SJCRH30 (cell line): ENCODE data around the gene INHBB. TPM values are rescaled to one million over a fixed set of nuclear protein-coding genes. Genes with fewer than 3 reads are reported as not detected.
"Not testable (repeated sequence)": the region's sequence is repeated elsewhere in the genome, so short reads cannot be mapped to it uniquely, and the experiment has no call there.

Source experiments
- DNase-seq, 2 experiments: peaks; one replicate each; pipeline ENCODE4 v3.0.0-alpha.2; 2015 to 2020
- H3K27ac ChIP-seq: fragments of 250-450 bp; sonication (Bioruptor Pico); 2 replicates; pipeline ENCODE4 v1.5.1; 2020; ENCODE audit warnings: mild to moderate bottlenecking, moderate library complexity
- H3K27me3 ChIP-seq: fragments of 250-450 bp; sonication (Bioruptor Pico); 2 replicates; pipeline ENCODE4 v1.5.1; 2020; ENCODE audit warnings: mild to moderate bottlenecking, moderate library complexity
- H3K36me3 ChIP-seq: fragments of 250-450 bp; sonication (Bioruptor Pico); 2 replicates; pipeline ENCODE4 v1.5.1; 2020; ENCODE audit warnings: mild to moderate bottlenecking, moderate library complexity
- H3K4me1 ChIP-seq: fragments of 250-450 bp; sonication (Bioruptor Pico); 2 replicates; pipeline ENCODE4 v1.5.1; 2020; ENCODE audit warnings: mild to moderate bottlenecking, moderate library complexity
- H3K4me3 ChIP-seq: fragments of 250-450 bp; sonication (Bioruptor Pico); 2 replicates; pipeline ENCODE4 v1.5.1; 2020; ENCODE audit warnings: mild to moderate bottlenecking, moderate library complexity
- H3K9me3 ChIP-seq: fragments of 250-450 bp; sonication (Bioruptor Pico); replicated peaks from 2 replicates; pipeline ENCODE4 v1.5.1; 2020; ENCODE audit warnings: mild to moderate bottlenecking, moderate library complexity
- total RNA-seq: library from RNA; depleted of rRNA; stranded (reverse); fragments of >200 nt; shearing (Covaris generic); gene quantifications from 2 replicates; pipeline ENCODE4 v1.2.3, GENCODE V29; 2014

INHBB gene
- total RNA-seq, 1 experiment from 2014 or later: not detected

DNA sequence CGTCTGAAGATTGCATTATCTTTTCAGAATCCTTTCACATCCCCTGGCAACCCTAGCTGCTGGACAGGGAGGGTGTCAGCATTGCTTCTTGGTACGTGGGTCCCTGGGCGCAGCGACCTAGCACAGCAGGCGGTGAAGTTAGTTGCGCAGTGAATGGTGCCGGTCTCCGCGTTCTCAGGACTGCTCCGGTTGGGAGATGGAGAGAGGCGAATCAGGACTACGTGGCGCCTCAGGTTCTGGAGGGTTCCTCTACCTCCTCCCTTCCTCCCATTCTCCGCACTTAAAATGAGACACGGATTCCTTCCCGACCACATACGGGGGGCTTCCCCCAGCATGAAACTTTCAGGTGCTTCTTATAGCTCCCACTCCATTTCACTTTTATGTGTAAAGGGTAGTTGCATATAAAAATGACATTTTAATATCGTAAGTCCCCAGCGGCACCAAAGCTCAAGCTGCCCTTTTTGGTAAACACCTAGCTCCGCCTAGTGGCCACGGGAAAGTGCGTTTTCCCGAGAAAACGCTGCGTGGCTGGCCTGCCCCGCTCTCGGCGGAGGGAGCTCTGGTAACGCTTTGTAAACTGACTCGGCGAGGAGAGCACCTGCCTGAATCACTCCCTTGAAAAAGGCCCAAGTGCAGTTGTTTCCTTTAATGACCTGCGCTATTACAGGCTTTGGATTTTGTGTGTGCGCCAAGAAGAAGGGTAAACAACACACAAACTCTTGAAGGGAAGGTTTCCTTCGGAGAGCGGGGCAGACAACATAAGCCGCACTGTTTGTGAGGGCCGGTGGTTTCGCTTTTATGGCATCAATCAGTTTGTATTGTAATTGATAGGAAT, 32.9 kb upstream of the INHBB start:
- H3K4me3 ChIP-seq: peak overlapping the region; percentile 39
- H3K27ac ChIP-seq: no peak overlapping the region
- peaks cover 23% of the 10 kb centered on the region for H3K27me3 ChIP-seq
- peak; percentile 76 to 87 for DNase-seq
- no peaks in the 10 kb centered on the region for H3K36me3 ChIP-seq
- H3K4me1 ChIP-seq: peaks cover 6% of the 10 kb centered on the region; the same call in 1 of the 2 replicates
- H3K9me3 ChIP-seq: no peaks in the 10 kb centered on the region

GRCh38 chr2:120313695-120314615, 32.0 kb upstream of the INHBB start:
- Histone ChIP-seq H3K36me3 (no peaks in the 10 kb centered on the region), H3K4me1 (peaks cover 6% of the 10 kb centered on the region; the same call in 1 of the 2 replicates), H3K4me3 (peak overlapping the region; percentile 39), H3K27me3 (peaks cover 30% of the 10 kb centered on the region), H3K9me3 (no peaks in the 10 kb centered on the region), H3K27ac (no peak overlapping the region)
- DNase-seq: no peak

- H3K4me1 ChIP-seq: peaks cover 6% of the 10 kb centered on the region; the same call in 1 of the 2 replicates
- peaks cover 30% of the 10 kb centered on the region for H3K27me3 ChIP-seq
- no peak overlapping the region for H3K27ac ChIP-seq
- no peaks in the 10 kb centered on the region for H3K9me3 ChIP-seq
- no peaks in the 10 kb centered on the region for H3K36me3 ChIP-seq
- no peak overlapping the region for H3K4me3 ChIP-seq
- peak in 1 of 2 experiments; percentile 46 for DNase-seq
These were observed 31.1 kb upstream of the INHBB start for GRCh38 chr2:120314690-120315366.

DNA sequence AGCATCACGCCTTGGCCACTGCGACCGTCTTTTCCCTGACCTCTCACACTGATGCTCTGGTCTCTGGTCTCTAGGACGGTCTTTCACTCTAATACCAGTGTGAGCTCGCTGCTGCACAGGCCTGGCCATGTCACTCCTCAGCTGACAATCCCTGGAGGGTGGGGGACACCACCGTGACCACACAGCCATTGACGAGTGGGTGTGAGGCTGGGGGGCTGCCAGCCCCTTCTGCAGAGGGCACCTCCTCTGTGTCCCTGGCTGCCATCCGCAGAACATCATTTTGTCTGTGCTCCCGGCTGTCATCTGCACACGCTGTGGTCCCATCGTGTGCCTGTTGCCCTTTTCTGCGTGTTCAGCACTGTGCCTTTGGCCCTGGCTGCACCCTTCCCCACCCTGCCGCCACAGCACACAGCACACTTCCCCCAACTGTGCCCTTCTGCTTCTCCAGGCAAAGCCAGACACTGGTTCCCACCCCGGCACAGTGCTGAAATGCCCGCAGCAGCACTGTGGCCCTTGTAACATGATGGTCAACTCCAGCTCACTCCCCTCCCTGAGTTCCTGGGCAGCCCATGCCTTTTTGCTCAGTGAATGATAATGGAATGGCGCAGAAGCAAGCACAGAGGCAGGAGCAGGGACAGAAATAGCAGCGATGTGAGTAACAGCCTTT, 30.4 kb upstream of the INHBB start:
- Histone ChIP-seq H3K9me3 (no peaks in the 10 kb centered on the region), H3K4me1 (peaks cover 6% of the 10 kb centered on the region; the same call in 1 of the 2 replicates), H3K36me3 (no peaks in the 10 kb centered on the region), H3K4me3 (no peak overlapping the region), H3K27ac (no peak overlapping the region), H3K27me3 (peaks cover 34% of the 10 kb centered on the region)
- DNase-seq: no peak

DNA sequence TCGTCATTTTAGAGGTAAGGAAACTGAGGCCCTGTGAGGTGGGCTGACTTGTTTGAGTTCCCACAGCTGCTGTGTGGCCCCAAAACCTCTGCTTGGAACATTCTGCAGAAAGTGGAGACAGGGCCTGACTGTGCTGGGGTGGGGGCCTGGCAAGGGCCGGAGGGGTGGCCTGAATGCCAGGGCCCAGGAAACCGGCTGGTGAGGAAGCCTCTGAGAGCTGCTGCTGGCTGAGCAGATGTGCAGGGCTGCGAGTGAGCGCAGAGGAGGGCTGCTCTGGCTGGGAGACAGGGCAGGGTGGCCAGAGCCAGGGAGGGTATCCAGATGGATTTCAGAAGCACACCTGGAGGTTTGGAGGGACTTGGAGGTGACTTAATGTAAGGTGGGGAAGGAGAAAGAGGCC, 29.9 kb upstream of the INHBB start:
- Histone ChIP-seq H3K4me1 (peaks cover 6% of the 10 kb centered on the region; the same call in 1 of the 2 replicates), H3K27me3 (peaks cover 34% of the 10 kb centered on the region), H3K9me3 (no peaks in the 10 kb centered on the region), H3K36me3 (no peaks in the 10 kb centered on the region), H3K4me3 (no peak overlapping the region), H3K27ac (no peak overlapping the region)
- no peak for DNase-seq

GRCh38 chr2:120316528-120317179, 29.3 kb upstream of the INHBB start:
- H3K27me3 ChIP-seq: peaks cover 34% of the 10 kb centered on the region
- peaks cover 6% of the 10 kb centered on the region; the same call in 1 of the 2 replicates for H3K4me1 ChIP-seq
- DNase-seq: no peak
- H3K4me3 ChIP-seq: no peak overlapping the region
- H3K9me3 ChIP-seq: no peaks in the 10 kb centered on the region
- no peak overlapping the region for H3K27ac ChIP-seq
- H3K36me3 ChIP-seq: no peaks in the 10 kb centered on the region

DNA sequence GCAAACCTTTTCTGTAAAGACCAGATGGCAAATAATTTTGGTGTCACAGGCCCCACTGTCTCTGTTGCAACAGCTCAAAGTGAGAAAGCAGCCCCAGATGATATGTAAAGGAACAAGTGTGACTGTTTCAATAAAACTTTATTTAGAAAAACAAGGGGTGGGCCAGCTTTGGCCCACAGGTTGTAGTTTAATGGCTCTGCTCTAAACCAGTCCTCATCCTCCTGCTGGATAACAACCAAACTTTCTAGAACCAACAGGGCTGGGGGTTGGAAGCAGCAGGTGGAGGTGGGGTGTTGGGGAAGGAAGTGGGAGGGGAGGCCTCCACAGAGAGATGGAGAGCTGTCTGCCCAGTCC, 28.8 kb upstream of the INHBB start:
- no peaks in the 10 kb centered on the region for H3K9me3 ChIP-seq
- H3K27me3 ChIP-seq: peaks cover 34% of the 10 kb centered on the region
- no peak for DNase-seq
- H3K36me3 ChIP-seq: no peaks in the 10 kb centered on the region
- H3K4me1 ChIP-seq: peaks cover 6% of the 10 kb centered on the region; the same call in 1 of the 2 replicates
- H3K4me3 ChIP-seq: no peak overlapping the region
- no peak overlapping the region for H3K27ac ChIP-seq

GRCh38 chr2:120317916-120318315, 28.0 kb upstream of the INHBB start:
- peaks cover 6% of the 10 kb centered on the region; the same call in 1 of the 2 replicates for H3K4me1 ChIP-seq
- no peak for DNase-seq
- H3K9me3 ChIP-seq: no peaks in the 10 kb centered on the region
- H3K4me3 ChIP-seq: no peak overlapping the region
- H3K27ac ChIP-seq: no peak overlapping the region
- no peaks in the 10 kb centered on the region for H3K36me3 ChIP-seq
- peaks cover 34% of the 10 kb centered on the region for H3K27me3 ChIP-seq

DNA sequence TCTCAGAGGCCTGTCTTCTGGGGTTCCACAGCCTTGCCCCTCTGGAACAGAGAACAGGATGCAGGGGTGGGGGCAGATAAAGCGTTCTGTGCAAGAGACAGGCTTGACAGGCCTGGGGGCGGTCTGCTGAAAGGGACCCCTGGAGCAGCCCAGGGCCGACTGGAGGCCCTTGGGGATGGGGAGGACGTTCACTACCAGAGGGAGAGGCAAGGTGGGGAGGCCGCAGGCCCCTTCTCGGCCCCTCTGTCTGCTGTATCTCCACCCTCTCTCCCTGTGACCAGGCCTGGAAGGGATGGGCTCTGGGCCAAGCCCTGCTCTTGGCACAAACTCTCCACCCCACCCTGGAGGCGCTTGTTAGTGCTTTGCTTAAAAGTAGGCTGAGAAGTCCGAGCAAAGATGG, 27.3 kb upstream of the INHBB start:
- DNase-seq: no peak
- Histone ChIP-seq H3K9me3 (no peaks in the 10 kb centered on the region), H3K4me1 (peaks cover 6% of the 10 kb centered on the region; the same call in 1 of the 2 replicates), H3K27me3 (peaks cover 34% of the 10 kb centered on the region), H3K36me3 (no peaks in the 10 kb centered on the region), H3K27ac (no peak overlapping the region), H3K4me3 (no peak overlapping the region)

GRCh38 chr2:120319123-120319522, 26.8 kb upstream of the INHBB start:
- peaks cover 30% of the 10 kb centered on the region for H3K27me3 ChIP-seq
- no peaks in the 10 kb centered on the region for H3K9me3 ChIP-seq
- H3K4me3 ChIP-seq: no peak overlapping the region
- H3K27ac ChIP-seq: no peak overlapping the region
- no peaks in the 10 kb centered on the region for H3K36me3 ChIP-seq
- DNase-seq: no peak
- H3K4me1 ChIP-seq: peaks cover 2% of the 10 kb centered on the region; the same call in 1 of the 2 replicates

DNA sequence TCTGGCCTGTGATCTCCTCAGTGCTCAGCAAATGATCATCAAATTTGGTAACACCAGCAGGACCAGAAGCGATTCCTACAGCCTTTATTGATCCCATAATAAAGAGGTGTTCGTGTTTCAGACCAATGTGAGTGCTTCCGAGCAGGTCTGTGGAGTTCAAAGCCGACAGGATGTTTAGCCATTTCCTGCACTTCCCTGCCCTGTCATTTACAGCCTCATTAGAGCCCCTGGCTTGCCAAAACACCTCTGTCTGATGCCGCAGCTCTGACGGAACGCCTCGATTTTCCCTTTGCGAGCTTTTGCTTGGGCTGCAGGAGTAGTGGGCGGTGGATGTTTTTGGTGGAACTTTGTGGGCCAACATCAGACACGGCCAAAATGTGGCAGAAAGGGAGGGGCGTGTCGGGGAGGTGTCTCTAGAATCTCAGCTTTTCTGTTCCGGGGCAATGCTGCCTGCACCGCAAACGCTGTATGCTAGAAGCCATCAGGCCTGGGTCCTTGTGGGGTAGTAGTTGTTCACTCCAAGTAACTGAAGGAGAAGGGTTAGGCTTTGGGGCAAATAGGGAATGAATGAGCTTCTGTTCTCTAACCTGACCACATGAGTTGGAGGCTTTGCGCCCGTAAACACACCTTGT, 26.1 kb upstream of the INHBB start:
- peaks cover 23% of the 10 kb centered on the region for H3K27me3 ChIP-seq
- H3K36me3 ChIP-seq: no peaks in the 10 kb centered on the region
- H3K4me3 ChIP-seq: no peak overlapping the region
- no peak for DNase-seq
- no peaks in the 10 kb centered on the region for H3K9me3 ChIP-seq
- no peak overlapping the region for H3K27ac ChIP-seq
- no peaks in the 10 kb centered on the region for H3K4me1 ChIP-seq

DNA sequence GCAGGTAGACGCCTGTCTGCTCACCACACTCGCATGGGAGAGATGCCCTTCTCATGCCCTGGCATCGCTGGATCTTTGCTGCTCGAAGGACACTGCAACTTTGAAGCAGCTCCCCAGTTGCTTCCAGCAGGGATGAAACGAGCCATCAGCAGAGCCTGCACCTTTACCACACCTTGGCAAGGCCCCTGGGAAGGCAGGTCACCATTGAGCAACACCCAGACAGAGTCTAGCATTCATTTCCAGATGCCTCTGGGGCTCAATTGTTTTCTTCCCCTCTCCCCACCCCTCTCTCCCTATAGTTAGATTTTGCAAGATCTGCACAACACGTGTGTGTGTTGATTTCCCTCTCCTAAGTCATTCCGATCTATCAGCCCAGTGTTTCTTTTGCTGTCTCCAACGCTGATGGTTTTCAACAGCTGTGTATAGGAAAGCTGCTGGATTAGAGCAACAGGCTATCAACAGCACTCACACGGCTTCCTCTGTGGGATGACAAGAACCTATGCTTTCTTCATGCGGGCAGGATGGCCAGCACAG, 25.6 kb upstream of the INHBB start:
- Histone ChIP-seq H3K9me3 (no peaks in the 10 kb centered on the region), H3K36me3 (no peaks in the 10 kb centered on the region), H3K4me1 (no peaks in the 10 kb centered on the region), H3K4me3 (no peak overlapping the region), H3K27ac (no peak overlapping the region), H3K27me3 (peaks cover 17% of the 10 kb centered on the region)
- DNase-seq: peak; percentile 81 to 93

DNA sequence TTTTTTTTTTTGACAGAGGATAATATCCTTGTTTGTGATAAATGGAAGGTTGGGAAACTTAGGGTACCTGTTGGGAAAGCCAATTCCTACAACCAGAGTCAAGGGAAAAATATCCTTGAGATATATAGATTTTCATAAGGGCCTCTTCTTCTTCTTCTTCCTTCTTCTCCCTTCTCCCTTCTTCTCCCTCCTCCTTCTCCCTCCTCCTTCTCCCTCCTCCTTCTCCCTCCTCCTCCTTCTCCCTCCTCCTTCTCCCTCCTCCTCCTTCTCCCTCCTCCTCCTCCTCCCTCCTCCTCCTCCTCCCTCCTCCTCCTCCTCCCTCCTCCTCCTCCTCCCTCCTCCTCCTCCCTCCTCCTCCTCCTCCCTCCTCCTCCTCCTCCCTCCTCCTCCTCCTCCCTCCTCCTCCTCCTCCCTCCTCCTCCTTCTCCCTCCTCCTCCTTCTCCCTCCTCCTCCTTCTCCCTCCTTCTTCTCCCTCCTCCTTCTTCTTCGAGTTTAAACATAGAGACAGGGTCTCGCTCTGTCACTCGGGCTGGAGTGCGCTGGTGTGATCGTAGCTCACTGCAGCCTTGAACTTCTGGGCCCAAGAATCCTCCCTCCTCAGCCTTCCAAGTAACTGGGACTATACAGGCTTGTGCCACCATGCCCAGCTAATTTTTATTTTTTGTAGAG, 24.9 kb upstream of the INHBB start:
- H3K4me3 ChIP-seq, H3K4me1 ChIP-seq, H3K9me3 ChIP-seq, DNase-seq, H3K27ac ChIP-seq, H3K36me3 ChIP-seq: not testable (repeated sequence)
- peaks cover 13% of the 10 kb centered on the region for H3K27me3 ChIP-seq
